Breast epithelium (tissue), 4 donors: ENCODE results near the gene PTOV1. TPM values are rescaled to one million over a fixed set of nuclear protein-coding genes. Genes with fewer than 3 reads are reported as not detected.

ENCODE experiments used
- DNase-seq, 2 donors: peaks; one replicate each; pipeline ENCODE4 v3.0.0-alpha.2; 2019; ENCODE audit warnings: low spot score in 2 of 2
- H3K27ac ChIP-seq, 2 donors: fragments of 200-600 bp; sonication (generic) in 1 of 2; one replicate each; pipeline ENCODE4 v1.5.1; 2016 to 2019; ENCODE audit warnings: mild to moderate bottlenecking in 1 of 2
- H3K27me3 ChIP-seq, 2 donors: fragments of 200-600 bp; sonication (generic) in 1 of 2; one replicate each; pipeline versions ENCODE4 v1.5.1 to v1.6.0; 2017 to 2019; ENCODE audit warnings: control low read depth in 1 of 2, mild to moderate bottlenecking in 1 of 2
- H3K36me3 ChIP-seq: fragments of 200-600 bp; one replicate; pipeline ENCODE4 v1.5.1; 2019
- H3K4me1 ChIP-seq, 2 donors: fragments of 200-600 bp; sonication (generic); one replicate each; pipeline ENCODE4 v1.5.1; 2016 to 2019; ENCODE audit warnings: control low read depth in 1 of 2
- H3K4me3 ChIP-seq, 3 donors: fragments of 200-600 bp; sonication (generic); 1 replicate in 2 of 3; 2 replicates in 1 of 3; pipeline ENCODE4 v1.5.1; 2016 to 2019; ENCODE audit warnings: mild to moderate bottlenecking in 3 of 3, moderate library complexity in 2 of 3
- H3K9me3 ChIP-seq, 2 donors: fragments of 200-600 bp; sonication (generic) in 1 of 2; one replicate each; pipeline ENCODE4 v1.5.1; 2016 to 2019; ENCODE audit warnings: control low read depth in 1 of 2
- POLR2A ChIP-seq: fragments of 450-650 bp; IDR thresholded peaks from one replicate; pipeline ENCODE4 v1.6.1; 2016; ENCODE audit warnings: antibody characterized with exemption, mild to moderate bottlenecking, moderate library complexity
- POLR2AphosphoS5 ChIP-seq, 3 donors: sonication (generic); formaldehyde crosslinking; IDR thresholded peaks; one replicate each; pipeline ENCODE4 v1.6.1; 2017; ENCODE audit warnings: antibody characterized with exemption in 3 of 3
- intact Hi-C: fragments of 100-400 bp; cut with DNase I; formaldehyde crosslinking; loops from one replicate; pipeline ENCODE4 v1.15.1; 2023; ENCODE audit warnings: low total_unique reads
- total RNA-seq, 3 donors: library from RNA; depleted of rRNA; stranded (reverse); fragments of >200 nt; gene quantifications; one replicate each; pipeline ENCODE4 v1.1.0, GENCODE V29; 2016
- TF ChIP-seq, protein P1 (sequence below), 3 donors: fragments of 450-650 bp; IDR thresholded peaks; one replicate each; pipeline ENCODE4 v1.5.1; 2016 to 2017; ENCODE audit warnings: antibody characterized with exemption in 3 of 3, mild to moderate bottlenecking in 3 of 3, moderate library complexity in 3 of 3

PTOV1 gene
- total RNA-seq, 3 donors from 2014 or later = 45.1 to 95.0 (median 90.3) TPM

DNA sequence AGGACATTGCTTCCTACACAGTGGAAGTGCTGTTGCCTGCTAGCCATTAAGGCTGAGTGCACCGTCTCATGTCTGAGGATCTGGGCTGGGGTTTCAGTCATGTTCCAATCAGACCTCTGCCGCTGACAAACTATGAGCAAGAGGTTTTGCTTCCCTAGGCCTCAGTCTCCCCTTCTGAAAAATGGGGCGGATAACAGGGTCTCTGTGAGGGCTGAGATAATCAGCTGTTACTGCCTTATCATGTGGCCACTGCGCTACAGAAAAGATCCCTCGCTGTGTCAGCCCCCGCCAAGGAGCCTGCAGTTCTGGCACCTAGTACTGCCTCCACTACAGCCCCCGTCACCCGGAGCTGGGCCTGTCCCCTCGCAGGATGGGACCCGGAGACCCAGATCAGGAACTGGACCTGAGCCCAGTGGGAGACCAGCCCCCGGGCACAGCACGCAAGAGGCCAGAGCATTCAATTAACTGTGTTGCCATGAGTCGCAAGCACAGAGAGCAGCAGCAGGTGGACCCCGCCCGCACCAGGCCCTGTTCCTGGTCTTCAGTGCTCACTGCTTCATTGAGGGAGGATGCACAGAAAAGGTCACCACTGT lies 19.4 kb downstream of the PTOV1 start:
- H3K27ac ChIP-seq = peak overlapping the region; percentile 92 to 94
- TF ChIP-seq, protein P1, sequence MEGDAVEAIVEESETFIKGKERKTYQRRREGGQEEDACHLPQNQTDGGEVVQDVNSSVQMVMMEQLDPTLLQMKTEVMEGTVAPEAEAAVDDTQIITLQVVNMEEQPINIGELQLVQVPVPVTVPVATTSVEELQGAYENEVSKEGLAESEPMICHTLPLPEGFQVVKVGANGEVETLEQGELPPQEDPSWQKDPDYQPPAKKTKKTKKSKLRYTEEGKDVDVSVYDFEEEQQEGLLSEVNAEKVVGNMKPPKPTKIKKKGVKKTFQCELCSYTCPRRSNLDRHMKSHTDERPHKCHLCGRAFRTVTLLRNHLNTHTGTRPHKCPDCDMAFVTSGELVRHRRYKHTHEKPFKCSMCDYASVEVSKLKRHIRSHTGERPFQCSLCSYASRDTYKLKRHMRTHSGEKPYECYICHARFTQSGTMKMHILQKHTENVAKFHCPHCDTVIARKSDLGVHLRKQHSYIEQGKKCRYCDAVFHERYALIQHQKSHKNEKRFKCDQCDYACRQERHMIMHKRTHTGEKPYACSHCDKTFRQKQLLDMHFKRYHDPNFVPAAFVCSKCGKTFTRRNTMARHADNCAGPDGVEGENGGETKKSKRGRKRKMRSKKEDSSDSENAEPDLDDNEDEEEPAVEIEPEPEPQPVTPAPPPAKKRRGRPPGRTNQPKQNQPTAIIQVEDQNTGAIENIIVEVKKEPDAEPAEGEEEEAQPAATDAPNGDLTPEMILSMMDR (IDR thresholded peaks at IDR 0.05) = no peak
- TF ChIP-seq POLR2A = no peak
- no peak for TF ChIP-seq POLR2AphosphoS5 (IDR thresholded peaks at IDR 0.05)
- intact Hi-C loops = no loop called here
- H3K4me3 ChIP-seq = peak overlapping the region; percentile 51 to 75 (median 66)
- no peak for DNase-seq
- no peaks in the 10 kb centered on the region for H3K36me3 ChIP-seq
- no peaks in the 10 kb centered on the region for H3K27me3 ChIP-seq
- no peaks in the 10 kb centered on the region for H3K9me3 ChIP-seq
- H3K4me1 ChIP-seq = peaks cover 2 to 11% of the 10 kb centered on the region in 2 donors

- Histone ChIP-seq H3K9me3 (no peaks in the 10 kb centered on the region), H3K36me3 (no peaks in the 10 kb centered on the region), H3K27me3 (no peaks in the 10 kb centered on the region), H3K4me3 (no peak overlapping the region), H3K4me1 (peaks cover 4 to 11% of the 10 kb centered on the region in 2 donors), H3K27ac (no peak overlapping the region)
- DNase-seq = no peak
- TF ChIP-seq, protein P1 (IDR thresholded peaks at IDR 0.05) = no peak
- TF ChIP-seq POLR2AphosphoS5 (IDR thresholded peaks at IDR 0.05) (no peak), POLR2A (no peak)
- intact Hi-C loops = no loop called here
These were observed 20.5 kb downstream of the PTOV1 start for GRCh38 chr19:49871349-49871985.

- H3K36me3 ChIP-seq = no peaks in the 10 kb centered on the region
- no peak overlapping the region for H3K4me3 ChIP-seq
- no peak overlapping the region for H3K27ac ChIP-seq
- H3K27me3 ChIP-seq = no peaks in the 10 kb centered on the region
- intact Hi-C loops = no loop called here
- DNase-seq = no peak
- no peaks in the 10 kb centered on the region for H3K9me3 ChIP-seq
- peaks cover 4 to 7% of the 10 kb centered on the region in 2 donors for H3K4me1 ChIP-seq
- TF ChIP-seq POLR2A (no peak), POLR2AphosphoS5 (IDR thresholded peaks at IDR 0.05) (no peak)
- TF ChIP-seq, protein P1 (IDR thresholded peaks at IDR 0.05) = no peak
These were observed 21.5 kb downstream of the PTOV1 start for GRCh38 chr19:49872245-49873128.

DNA sequence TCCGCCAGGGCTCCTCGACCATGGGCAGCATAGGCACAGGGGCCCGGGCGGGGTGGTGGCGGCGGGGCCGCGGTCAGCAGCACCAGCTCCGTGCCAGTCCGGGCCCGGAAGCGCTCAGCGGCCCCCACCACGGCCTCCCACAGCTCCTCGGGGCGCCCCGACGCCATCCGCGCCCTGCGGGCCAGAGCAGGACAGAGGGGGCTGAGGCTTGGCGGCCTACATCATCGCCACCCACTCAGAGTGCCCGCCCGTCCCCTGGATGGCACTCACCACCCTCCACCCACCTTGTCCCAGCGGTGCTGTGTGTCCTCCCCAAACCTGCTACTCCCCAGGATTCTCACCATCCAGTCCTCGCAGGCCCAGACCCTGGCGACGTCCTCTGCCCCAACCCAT lies 22.2 kb downstream of the PTOV1 start:
- no peak overlapping the region for H3K27ac ChIP-seq
- DNase-seq = no peak
- H3K9me3 ChIP-seq = no peaks in the 10 kb centered on the region
- no peaks in the 10 kb centered on the region for H3K36me3 ChIP-seq
- H3K4me3 ChIP-seq = no peak overlapping the region
- no peaks in the 10 kb centered on the region for H3K27me3 ChIP-seq
- TF ChIP-seq POLR2AphosphoS5 (IDR thresholded peaks at IDR 0.05) = no peak
- TF ChIP-seq, protein P1 (IDR thresholded peaks at IDR 0.05) = no peak
- TF ChIP-seq POLR2A = no peak
- H3K4me1 ChIP-seq = peaks cover 4 to 7% of the 10 kb centered on the region in 2 donors
- intact Hi-C loops = no loop called here
